Measurements from ENCODE around the gene LACTBL1. TPM values are rescaled to one million over a fixed set of nuclear protein-coding genes. Genes with fewer than 3 reads are reported as not detected.

LACTBL1 gene
- total and polyA plus RNA-seq, 2 of the 4 experiments (the other 2 are of a cell fraction): not detected

DNA sequence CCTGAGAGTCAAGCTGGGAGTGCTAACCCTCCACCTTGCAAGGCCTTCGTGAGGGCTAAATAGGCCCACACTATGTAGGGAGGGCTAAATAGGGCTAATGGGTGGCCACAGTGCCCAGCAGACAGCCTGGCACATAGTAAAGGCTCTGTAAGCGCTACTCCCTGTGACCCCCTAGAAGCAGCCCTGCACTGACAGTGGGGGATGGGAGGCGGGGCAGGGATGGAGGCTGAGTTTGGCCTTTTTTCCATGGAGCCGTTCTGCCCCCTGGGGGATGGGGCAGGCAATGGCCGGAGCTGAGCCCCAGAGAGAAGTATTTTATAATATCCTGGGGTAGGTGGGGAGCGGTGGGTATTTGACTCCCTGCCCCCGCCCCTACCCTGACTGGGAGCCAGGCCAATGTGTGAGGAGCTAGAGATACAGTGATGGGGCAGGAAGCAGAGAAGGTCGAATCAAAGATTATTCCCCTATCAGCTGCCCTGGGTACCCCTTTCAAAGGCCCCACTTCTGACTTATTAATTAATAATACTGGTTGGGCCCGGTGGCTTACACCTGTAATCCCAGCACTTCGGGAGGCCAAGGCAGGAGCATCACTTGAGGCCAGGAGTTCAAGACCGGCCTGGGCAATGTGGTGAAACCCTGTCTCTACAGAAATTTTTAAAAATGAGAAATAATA is 42.3 kb downstream of the LACTBL1 start:
- Histone ChIP-seq H3K9ac (ENCODE audit: low read depth, low read length) (no peak overlapping the region), H4K5ac (ENCODE audit: low read depth, low read length) (no peak overlapping the region), H2BK120ac (ENCODE audit: low read depth, low read length) (no peak overlapping the region), H3K79me1 (ENCODE audit: low read depth in 1 of 2, low read length in 2 of 2) (no peaks in the 10 kb centered on the region), H3K9me1 (ENCODE audit: insufficient read depth, low read length) (no peaks in the 10 kb centered on the region), H3K4ac (ENCODE audit: low read depth, low read length) (no peak overlapping the region), H3K56ac (ENCODE audit: extremely low read depth, insufficient read depth, low read length) (no peak overlapping the region), H3K4me1 (ENCODE audit: control insufficient read depth, insufficient read depth, low read length) (no peaks in the 10 kb centered on the region), H4K8ac (ENCODE audit: low read depth in 2 of 2, low read length in 2 of 2) (no peak overlapping the region), H2BK20ac (ENCODE audit: low read depth, low read length) (no peak overlapping the region), H2AK9ac (replicated peaks; ENCODE audit: low read depth, low read length, poor library complexity) (peak overlapping the region; percentile 5), H3K14ac (replicated peaks; ENCODE audit: low read depth, low read length) (no peak overlapping the region), H2BK15ac (ENCODE audit: low read depth, low read length) (no peak overlapping the region), H2BK5ac (ENCODE audit: low read depth, low read length, poor library complexity, severe bottlenecking) (no peak overlapping the region), H3K27ac (ENCODE audit: insufficient read depth, low read length) (no peak overlapping the region), H4K20me1 (ENCODE audit: insufficient read depth, low read length) (no peaks in the 10 kb centered on the region), H3K9me3 (ENCODE audit: control insufficient read depth, insufficient read depth, low read length) (peaks cover 8% of the 10 kb centered on the region), H2AFZ (replicated peaks; ENCODE audit: low read length, poor library complexity) (no peak overlapping the region), H3K23ac (ENCODE audit: low read depth, low read length) (no peak overlapping the region), H3K27me3 (ENCODE audit: control insufficient read depth, insufficient read depth, low read length) (peaks cover 43% of the 10 kb centered on the region), H3K18ac (ENCODE audit: low read depth, low read length) (no peak overlapping the region), H3K4me3 (ENCODE audit: insufficient read depth, low read depth, low read length) (no peak overlapping the region), H2AK5ac (ENCODE audit: low read depth, low read length) (no peak overlapping the region), H4K91ac (ENCODE audit: insufficient read depth, low read depth, low read length) (no peak overlapping the region), H3K4me2 (ENCODE audit: low read depth, low read length) (no peak overlapping the region), H3K36me3 (ENCODE audit: control insufficient read depth, insufficient read depth, low read length) (no peaks in the 10 kb centered on the region)
- no TSS peak for BruUV-seq (replicated peaks)
- in situ Hi-C loops (cut with MboI; ENCODE audit: low sequenced_read_pairs) (loop anchor here (25.0 kb wide), 1 partner anchor 493 kb away; no protein-coding TSS in a partner anchor), intact Hi-C loops (cut with micrococcal nuclease) (loop anchor here (1.0 to 10.0 kb wide), 4 partner anchors 226 to 506 kb away; no protein-coding TSS in a partner anchor), dilution Hi-C loops (cut with HindIII; ENCODE audit: low sequenced_read_pairs, unreplicated experiment) (no loop called here)
- DNase-seq (peak; percentile 17), ATAC-seq (ENCODE audit: low read depth) (peak; percentile 96)
- POLR2A ChIA-PET (ENCODE audit: unreplicated experiment): no interaction called here
- TF ChIP-seq RCOR1 (IDR thresholded peaks at IDR 0.05; ENCODE audit: insufficient replicate concordance, low read length): no peak
- TF ChIP-seq RAD21 (IDR thresholded peaks at IDR 0.05; ENCODE audit: low read length): peak; percentile 90
- TF ChIP-seq, protein P1, sequence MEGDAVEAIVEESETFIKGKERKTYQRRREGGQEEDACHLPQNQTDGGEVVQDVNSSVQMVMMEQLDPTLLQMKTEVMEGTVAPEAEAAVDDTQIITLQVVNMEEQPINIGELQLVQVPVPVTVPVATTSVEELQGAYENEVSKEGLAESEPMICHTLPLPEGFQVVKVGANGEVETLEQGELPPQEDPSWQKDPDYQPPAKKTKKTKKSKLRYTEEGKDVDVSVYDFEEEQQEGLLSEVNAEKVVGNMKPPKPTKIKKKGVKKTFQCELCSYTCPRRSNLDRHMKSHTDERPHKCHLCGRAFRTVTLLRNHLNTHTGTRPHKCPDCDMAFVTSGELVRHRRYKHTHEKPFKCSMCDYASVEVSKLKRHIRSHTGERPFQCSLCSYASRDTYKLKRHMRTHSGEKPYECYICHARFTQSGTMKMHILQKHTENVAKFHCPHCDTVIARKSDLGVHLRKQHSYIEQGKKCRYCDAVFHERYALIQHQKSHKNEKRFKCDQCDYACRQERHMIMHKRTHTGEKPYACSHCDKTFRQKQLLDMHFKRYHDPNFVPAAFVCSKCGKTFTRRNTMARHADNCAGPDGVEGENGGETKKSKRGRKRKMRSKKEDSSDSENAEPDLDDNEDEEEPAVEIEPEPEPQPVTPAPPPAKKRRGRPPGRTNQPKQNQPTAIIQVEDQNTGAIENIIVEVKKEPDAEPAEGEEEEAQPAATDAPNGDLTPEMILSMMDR (conservative IDR thresholded peaks at IDR 0.05; ENCODE audit: low read depth, low read length): peak; percentile 92
- peak; percentile 95 for TF ChIP-seq SMC3 (IDR thresholded peaks at IDR 0.05; ENCODE audit: low read depth, low read length)
- TF ChIP-seq, protein P2, sequence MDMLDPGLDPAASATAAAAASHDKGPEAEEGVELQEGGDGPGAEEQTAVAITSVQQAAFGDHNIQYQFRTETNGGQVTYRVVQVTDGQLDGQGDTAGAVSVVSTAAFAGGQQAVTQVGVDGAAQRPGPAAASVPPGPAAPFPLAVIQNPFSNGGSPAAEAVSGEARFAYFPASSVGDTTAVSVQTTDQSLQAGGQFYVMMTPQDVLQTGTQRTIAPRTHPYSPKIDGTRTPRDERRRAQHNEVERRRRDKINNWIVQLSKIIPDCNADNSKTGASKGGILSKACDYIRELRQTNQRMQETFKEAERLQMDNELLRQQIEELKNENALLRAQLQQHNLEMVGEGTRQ (IDR thresholded peaks at IDR 0.05; ENCODE audit: low read depth, low read length): no peak
- no CpG with 5 or more reads among the region's 11 CpGs for WGBS, 2 experiments (ENCODE audit: extremely low coverage in 2 of 2, insufficient read length in 1 of 2)
- CTCF ChIA-PET: interaction anchor here (0.5 to 1.4 kb wide), 6 partner anchors 9 to 423 kb away, joined by 3 to 5 read pairs (median 3); no protein-coding TSS in a partner anchor
